GM12875 (cell line): ENCODE results near the gene BTBD9.
"Not testable (repeated sequence)": the region's sequence is repeated elsewhere in the genome, so short reads cannot be mapped to it uniquely, and the experiment has no call there.

Experiments
- H3K4me3 ChIP-seq: one replicate; pipeline ENCODE4 v1.5.1; 2011; ENCODE audit warnings: low read depth, low read length, control low read depth
- TF ChIP-seq, protein P1 (sequence below): IDR thresholded peaks from 2 replicates; pipeline ENCODE4 v1.5.1; 2011; ENCODE audit warnings: low read depth, mild to moderate bottlenecking, control low read depth, inconsistent platforms, low read length, moderate library complexity, borderline replicate concordance; ENCODE audit not compliant: insufficient read depth

The BTBD9 gene

DNA sequence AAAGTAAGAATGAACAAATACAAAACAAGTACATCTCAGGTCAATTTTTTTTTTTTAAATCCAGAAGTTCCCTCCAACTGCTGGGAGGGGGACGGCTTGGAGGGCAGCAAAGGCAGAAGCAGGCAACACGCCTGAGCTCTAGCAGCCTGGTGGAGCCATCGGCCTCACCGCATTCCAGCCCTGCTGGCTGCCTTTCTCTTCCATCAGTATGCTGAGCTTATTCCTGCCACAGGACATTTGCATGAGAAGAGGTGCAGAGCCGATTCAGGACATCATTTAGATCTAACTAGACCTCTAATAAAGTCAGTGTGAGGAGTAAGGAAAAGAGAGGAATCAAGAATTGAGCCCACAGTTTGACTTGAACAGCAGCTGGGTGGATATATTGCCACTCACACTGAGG lies 501.4 kb downstream of the BTBD9 start:
- TF ChIP-seq, protein P1, sequence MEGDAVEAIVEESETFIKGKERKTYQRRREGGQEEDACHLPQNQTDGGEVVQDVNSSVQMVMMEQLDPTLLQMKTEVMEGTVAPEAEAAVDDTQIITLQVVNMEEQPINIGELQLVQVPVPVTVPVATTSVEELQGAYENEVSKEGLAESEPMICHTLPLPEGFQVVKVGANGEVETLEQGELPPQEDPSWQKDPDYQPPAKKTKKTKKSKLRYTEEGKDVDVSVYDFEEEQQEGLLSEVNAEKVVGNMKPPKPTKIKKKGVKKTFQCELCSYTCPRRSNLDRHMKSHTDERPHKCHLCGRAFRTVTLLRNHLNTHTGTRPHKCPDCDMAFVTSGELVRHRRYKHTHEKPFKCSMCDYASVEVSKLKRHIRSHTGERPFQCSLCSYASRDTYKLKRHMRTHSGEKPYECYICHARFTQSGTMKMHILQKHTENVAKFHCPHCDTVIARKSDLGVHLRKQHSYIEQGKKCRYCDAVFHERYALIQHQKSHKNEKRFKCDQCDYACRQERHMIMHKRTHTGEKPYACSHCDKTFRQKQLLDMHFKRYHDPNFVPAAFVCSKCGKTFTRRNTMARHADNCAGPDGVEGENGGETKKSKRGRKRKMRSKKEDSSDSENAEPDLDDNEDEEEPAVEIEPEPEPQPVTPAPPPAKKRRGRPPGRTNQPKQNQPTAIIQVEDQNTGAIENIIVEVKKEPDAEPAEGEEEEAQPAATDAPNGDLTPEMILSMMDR = no peak

DNA sequence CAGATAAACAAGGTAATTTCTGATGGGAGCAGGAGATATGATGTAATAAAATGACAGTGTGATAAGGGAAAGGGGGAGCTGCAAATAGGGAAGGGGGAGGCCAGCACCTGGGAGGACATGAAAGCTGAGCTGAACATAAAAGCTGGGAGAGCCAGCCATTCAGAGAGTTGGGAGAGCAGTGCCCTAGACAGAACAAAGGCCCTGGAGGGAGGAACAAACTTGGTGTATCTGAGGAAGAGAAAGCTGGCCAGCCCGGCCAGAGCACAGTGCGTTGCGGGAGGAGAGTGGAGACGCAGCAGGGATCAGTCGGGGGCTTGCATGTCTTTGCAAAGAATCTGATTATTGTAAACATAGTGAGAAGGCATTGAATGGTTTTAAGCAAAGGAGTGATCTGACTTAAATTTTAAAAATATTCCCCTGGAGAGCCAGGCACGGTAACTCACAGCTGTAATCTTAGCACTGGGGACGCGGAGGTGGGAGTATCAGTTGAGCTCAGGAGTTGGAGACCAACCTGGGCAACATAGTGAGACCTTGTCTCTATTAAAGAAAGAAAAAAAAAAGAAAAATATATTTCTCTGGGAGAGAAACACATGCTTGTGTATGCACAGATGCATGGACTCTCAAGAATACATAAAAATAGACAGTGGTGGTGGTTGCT lies 502.0 kb downstream of the BTBD9 start:
- TF ChIP-seq, protein P1 = no peak
- H3K4me3 ChIP-seq = no peak overlapping the region

More for the DNA sequence above, 501.4 kb downstream of the BTBD9 start:
- H3K4me3 ChIP-seq = no peak overlapping the region

DNA sequence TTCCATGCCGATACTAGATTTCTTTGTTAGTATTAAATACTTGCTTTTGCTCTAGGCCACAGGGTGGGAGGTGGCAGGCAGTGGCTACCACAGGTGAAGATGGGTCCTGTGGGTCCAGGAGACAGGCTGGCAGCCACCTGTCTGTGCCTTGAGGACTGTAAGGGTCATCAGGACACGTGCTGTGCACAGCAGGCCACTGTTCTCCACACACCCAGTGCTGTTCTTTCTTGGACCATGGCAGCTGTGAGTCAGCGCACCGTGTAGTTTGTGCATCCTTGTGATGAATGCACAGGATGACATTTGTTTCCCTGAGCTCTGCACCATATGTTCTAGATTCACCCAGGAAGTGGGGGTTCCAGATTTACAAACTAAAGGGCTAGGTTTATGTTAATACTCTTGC lies 503.2 kb downstream of the BTBD9 start:
- TF ChIP-seq, protein P1 = no peak
- H3K4me3 ChIP-seq = no peak overlapping the region

GRCh38 chr6:38134704-38135088 lies 505.0 kb downstream of the BTBD9 start:
- no peak overlapping the region for H3K4me3 ChIP-seq
- TF ChIP-seq, protein P1 = no peak

- TF ChIP-seq, protein P1 = no peak
- no peak overlapping the region for H3K4me3 ChIP-seq
These were observed 505.6 kb downstream of the BTBD9 start for GRCh38 chr6:38133932-38134703.

GRCh38 chr6:38131527-38131965 lies 508.2 kb downstream of the BTBD9 start:
- TF ChIP-seq, protein P1 = no peak
- H3K4me3 ChIP-seq = no peak overlapping the region

DNA sequence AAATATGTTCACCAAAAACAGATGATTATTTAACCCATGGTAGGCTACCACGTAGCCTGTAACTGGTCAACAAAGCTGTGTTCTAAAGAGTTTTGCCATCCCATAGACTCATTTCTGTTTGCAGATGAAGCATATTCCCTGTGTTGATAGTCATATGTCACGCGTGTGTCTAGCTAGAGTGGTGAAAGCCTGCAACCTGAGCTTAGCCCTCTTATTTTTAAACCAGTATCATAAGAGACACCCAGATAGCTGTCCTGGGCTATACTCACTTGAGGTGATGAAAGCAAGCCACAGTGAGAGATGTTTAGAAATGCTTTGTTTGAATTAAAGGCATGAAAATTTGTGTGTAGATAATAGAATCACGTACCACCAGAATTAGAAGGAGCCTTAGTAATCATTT lies 512.4 kb downstream of the BTBD9 start:
- H3K4me3 ChIP-seq = no peak overlapping the region
- TF ChIP-seq, protein P1 = no peak

DNA sequence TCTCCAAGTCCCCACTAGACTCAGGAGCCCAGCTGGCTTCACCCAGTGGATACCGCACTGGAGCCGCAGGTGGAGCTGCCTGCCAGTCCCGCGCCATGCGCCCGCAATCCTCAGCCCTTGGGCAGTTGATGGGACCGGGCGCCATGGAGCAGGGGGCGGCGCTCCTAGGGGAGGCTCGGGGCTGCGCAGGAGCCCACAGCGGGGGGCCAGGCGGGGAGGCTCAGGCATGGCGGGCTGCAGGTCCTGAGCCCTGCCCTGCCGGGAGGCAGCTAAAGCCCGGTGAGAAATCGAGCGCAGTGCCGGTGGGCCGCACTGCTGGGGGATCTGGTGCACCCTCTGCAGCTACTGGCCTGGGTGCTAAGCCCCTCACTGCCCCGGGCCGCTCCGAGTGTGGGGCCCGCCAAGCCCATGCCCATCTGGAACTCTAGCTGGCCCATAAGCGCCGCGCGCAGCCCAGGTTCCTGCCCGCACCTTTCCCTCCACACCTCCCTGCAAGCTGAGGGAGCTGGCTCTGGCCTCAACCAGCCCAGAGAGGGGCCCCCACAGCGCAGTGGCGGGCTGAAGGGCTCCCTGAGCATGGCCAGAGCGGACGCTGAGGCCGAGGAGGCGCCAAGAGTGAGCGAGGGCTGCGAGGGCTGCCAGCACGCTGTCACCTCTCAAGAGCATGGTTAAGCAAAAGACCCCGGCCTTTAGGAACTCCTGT lies 515.4 kb downstream of the BTBD9 start:
- not testable (repeated sequence) for H3K4me3 ChIP-seq
